HuH-7.5 (cell line): Measurements from ENCODE around the gene CCRL2.
"Not testable (repeated sequence)": the region's sequence is repeated elsewhere in the genome, so short reads cannot be mapped to it uniquely, and the experiment has no call there.

ENCODE experiments used
- DNase-seq: peaks from one replicate; pipeline ENCODE4 v3.0.0; 2011; ENCODE audit warnings: low spot score

The CCRL2 gene

GRCh38 chr3:46380471-46381221, 26.4 kb upstream of the CCRL2 start:
- DNase-seq = no peak

DNA sequence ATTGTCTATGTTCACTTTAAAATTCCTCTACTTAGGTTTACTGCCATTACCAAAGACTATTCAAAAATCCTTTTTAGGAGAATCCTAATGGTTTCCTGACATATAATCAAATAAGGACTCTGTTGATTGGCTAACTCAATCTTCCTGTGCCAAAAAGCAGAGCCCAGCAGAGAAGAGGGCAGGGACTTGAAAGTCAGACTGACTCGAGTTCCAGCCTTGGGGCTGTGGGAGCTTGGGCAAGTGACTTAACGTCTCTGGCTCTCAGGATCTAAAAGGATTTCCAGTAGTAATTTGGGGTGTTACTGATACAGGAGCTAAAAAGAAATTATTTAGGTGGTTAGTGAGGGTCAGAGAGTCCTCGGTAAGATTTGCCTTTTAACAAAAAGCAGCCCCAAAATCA, 25.4 kb upstream of the CCRL2 start:
- DNase-seq = no peak

- DNase-seq = no peak
Measured at GRCh38 chr3:46383211-46383950, 23.7 kb upstream of the CCRL2 start.

DNA sequence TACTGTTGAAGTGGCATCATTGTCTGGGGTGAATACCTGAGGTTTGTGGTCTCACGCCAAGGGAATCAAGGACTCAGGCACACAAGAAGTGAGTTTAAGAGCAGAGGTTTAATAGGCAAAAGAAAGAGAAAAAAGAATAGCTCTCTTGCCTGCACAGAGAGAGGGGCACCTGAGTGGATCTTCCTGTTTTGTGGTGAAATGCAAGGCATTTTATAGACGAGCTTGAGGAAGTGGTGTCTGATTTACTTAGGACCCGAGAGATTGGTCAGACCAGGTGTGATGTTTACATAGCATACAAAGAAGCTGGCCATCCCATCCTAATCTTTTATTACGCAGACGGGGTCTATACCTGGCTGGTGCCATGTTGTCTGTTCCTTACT, 23.1 kb upstream of the CCRL2 start:
- DNase-seq = no peak

DNA sequence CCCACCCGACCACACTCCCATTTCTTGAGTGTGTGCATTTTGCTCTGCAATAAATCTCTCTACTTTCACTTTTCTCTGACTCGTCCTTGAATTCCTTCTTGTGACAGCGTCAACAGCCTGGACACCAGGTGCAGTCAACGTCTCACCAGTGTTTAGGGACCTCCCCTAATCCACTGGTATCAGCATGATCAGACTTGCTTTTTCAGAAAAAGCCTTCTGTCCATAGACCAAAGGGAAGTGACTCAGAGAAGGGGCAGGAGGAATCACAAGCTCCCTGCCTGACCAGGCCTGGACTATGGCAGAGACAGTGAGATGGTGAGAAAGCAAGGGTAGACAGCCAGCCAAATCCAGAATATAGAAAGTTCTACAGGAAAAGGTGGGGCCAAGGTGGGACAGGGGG, 20.9 kb upstream of the CCRL2 start:
- no peak for DNase-seq

- not testable (repeated sequence) for DNase-seq
Measured at GRCh38 chr3:46388847-46389246, 18.2 kb upstream of the CCRL2 start.

GRCh38 chr3:46389306-46389705, 17.8 kb upstream of the CCRL2 start:
- DNase-seq = no peak

- not testable (repeated sequence) for DNase-seq
Measured at GRCh38 chr3:46391526-46391925, 15.5 kb upstream of the CCRL2 start.

DNA sequence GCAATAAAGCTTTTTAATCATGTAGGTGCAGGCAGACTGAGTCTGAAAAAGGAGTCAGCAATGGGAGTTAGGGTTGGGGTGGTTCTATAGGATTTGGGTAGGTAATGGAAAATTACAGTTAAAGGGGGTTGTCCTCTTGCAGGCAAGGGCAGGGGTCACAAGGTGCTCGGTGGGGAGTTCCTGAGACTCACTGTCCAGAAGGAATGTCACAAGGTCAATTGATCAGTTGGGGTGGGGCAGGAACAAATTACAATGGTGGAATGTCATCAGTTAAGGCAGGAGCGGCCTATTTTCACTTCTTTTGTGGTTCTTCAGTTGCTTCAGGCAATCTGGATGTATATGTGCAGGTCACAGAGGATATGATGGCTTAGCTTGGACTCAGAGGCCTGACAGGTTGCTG, 14.0 kb upstream of the CCRL2 start:
- no peak for DNase-seq

DNA sequence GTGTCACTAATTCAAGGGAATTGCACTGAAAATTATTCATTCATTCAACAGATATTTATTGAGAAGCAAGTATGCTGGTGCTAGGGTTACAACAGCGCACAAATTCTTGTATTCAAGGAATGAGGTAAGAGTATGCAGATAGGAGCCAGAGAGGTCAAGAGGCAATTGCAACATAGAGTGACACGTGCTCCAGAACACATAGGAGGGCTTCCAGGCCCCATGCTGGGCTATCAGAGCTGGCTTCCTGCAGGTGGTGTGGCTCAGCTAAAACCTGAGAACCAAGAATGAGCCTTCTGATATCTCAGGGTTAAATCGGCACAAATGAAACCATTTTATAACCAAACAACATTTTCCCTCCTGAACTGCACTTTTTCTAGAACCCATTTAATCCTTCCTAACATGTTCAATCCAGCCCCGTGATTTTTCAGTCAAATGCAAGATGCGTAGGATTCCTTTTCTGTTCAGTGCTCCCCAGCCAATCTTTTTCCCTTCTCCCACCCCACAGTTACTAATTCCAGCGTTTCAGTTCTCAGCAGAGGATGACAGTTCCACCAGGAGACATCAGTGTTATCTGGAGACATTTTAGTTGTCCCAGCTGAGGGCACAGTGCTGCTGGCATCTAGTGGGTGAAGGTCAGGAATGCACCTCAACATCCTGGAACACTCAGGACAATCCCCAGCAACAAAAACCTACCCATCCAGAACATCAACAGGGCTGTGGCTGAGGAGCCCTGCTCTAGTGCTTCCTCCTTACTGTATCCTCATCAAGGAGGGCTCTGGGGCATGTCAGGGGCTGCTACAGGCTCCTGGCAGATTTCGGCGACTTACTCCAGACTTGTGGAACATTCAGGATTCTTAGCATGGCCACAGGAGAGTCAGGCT, 13.3 kb upstream of the CCRL2 start:
- DNase-seq = peak; percentile 64

DNA sequence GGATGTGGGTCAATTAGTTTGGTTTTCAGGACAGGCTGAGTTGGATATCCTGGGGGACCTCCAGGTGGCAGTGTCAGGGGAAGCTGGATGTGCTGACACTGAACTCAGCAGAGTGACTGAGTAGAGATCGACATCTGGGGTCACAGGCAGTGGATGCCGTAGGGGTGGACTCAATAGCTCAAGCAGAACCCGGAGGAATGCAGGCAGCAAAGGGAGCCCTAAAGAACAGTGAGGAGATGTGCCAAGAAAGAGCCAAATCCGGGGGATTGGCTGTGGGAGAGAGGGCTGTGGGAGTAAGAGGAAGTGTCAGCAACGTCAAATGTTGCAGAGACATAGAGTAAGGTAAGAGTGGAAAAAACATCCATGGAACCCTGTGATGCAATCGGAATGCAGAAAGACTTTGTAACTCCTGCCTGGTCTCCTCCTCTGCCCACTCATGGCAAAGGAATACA, 11.8 kb upstream of the CCRL2 start:
- no peak for DNase-seq

DNA sequence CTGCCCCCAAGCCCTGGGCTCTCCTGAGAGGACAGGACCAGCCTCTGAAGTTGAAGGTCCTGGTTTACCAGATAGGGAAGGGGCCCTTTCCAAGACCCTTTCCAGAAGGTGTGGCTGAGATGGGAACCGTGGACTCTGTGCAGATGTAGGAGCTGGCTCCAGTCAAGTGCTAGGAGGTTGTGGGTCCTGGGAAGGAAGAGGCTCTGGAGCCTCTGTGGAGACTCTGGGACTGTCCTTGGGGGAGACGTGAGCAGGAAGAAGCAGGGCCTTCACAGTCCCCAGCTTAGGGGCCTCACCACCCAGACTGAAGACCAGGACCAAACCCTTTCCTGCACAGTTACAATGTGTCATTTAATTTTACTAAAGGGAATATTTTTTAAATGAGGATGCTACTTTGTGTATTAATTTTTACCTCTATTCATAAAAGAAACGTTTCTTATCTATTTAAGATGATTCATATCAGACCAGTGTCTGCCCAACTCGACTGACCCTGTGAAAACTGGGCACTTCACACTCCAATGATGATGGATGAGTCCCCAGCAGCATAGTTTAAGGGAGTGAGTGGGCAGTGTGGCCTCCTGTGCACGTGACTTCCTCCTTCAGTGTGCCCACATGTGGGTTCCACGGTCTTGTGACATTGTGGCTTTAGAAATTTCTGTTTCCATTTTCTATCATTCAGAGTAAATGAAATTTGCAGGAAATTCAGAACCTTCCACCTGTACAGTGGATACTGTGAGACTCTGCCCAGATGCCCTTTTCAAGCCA, 11.1 kb upstream of the CCRL2 start:
- DNase-seq = no peak

- no peak for DNase-seq
Measured at GRCh38 chr3:46397111-46397510, 9.9 kb upstream of the CCRL2 start.

DNA sequence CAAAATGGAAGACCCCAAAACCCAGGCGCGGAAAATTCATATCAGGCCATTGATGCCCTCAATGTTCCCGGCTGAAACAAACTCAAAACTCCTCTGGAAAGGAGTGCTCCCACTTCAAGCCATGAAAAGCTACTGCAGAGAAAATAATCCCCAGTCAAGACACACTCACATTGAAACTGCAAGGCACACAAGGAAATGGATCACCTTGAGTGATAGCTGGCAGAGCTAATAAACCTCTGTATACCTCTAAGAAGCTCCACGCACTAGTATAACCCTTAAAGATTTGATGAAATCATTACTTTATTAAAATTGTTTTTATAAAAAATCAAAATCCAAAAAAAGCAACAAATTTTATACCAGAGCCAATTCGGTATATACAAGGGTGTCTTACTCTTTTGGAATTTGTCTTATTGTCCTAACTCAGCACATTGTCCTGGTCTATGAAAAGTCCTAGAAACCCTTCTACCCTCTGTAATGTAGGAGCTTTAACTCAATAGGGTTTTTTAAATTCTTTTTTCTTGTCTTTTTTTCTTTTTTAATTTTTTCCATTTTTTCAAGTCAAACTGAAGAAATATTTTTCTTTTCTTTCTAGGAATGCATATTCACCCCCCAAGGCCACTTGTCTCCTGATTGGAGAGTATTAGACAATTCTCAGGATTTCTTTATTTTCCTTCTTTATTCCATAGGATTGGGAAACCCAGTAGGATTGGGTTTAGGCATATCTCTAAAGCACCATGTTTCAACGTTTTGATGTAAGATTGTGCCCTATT, 8.7 kb upstream of the CCRL2 start:
- no peak for DNase-seq

- no peak for DNase-seq
Measured at GRCh38 chr3:46399098-46399497, 8.0 kb upstream of the CCRL2 start.

DNA sequence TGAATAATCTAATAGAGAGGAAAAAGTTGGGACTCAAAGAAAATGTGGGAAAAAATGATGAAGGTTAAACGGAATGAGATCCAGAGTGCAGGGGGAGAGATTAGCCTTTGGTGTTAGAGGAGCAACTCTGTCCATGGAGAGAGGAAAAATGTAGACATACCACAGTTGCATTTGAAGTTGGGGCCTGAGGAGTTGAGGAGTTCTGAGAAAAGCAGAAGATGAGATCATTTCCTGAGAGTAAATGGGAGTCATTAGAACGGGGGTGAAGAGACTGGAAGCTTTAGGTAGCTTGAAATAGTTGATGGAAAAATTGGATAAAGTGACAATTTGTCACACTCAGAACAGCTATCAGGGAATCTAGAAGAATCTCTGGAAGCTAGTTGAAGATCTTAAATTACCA, 7.5 kb upstream of the CCRL2 start:
- DNase-seq = no peak

DNA sequence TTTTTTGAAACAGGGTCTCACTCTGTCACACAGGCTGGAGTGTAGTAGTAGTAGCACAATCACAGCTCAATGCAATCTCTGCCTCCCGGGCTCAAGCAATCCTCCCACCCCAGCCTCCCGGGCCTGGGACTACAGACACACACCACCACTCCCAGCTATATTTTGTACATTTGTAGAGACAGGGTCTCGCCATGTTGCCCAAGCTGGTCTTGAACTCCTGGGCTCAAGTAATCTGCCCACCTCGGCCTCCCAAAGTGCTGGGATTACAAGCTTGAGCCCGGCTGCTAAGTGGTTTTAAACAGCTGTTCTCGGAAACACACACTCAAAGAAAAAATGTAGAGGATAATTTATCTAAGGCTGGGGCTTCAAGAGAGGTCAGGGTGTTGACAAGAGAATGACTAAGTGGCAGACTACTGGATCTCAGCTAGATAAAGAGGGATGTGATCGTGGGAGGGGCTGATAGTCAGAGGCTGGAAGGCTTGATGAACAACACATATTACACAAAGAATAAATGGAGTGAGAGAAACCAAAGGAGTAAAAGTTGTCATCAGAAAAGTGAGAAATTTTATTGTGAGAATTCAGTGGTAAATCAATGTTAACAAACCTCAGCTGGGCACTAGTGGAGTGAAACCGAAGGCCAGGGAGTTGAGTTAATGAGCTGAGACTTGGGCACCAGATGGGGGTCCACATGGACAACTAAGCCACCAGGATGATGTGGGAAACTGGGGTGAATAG, 6.9 kb upstream of the CCRL2 start:
- no peak for DNase-seq

GRCh38 chr3:46400846-46401245, 6.2 kb upstream of the CCRL2 start:
- no peak for DNase-seq

- no peak for DNase-seq
Measured at GRCh38 chr3:46401579-46401978, 5.5 kb upstream of the CCRL2 start.

DNA sequence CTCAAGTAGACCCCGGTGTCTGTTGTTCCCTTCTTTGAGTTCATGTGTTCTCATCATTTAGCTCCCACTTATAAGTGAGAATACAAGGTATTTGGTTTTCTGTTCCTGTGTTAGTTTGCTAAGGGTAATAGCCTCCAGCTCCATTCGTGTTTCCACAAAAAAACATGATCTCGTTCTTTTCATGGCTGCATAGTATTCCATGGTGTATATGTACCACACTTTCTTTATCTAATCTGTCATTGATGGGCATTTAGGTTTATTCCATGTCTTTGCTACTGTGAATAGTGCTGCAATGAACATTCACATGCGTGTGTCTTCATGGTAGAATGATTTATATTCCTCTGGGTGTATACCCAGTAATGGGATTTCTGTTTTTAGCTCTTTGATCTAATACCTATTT, 4.2 kb upstream of the CCRL2 start:
- DNase-seq = not testable (repeated sequence)
